Inflammatory macrophage treated with lipopolysaccharide for 1 hour (primary cell): ENCODE measurements around the gene KIF19.

Experiments
- DNase-seq, 2 donors: peaks; one replicate each; pipeline ENCODE4 v3.0.0-alpha.2; 2020 to 2022

Gene KIF19

DNA sequence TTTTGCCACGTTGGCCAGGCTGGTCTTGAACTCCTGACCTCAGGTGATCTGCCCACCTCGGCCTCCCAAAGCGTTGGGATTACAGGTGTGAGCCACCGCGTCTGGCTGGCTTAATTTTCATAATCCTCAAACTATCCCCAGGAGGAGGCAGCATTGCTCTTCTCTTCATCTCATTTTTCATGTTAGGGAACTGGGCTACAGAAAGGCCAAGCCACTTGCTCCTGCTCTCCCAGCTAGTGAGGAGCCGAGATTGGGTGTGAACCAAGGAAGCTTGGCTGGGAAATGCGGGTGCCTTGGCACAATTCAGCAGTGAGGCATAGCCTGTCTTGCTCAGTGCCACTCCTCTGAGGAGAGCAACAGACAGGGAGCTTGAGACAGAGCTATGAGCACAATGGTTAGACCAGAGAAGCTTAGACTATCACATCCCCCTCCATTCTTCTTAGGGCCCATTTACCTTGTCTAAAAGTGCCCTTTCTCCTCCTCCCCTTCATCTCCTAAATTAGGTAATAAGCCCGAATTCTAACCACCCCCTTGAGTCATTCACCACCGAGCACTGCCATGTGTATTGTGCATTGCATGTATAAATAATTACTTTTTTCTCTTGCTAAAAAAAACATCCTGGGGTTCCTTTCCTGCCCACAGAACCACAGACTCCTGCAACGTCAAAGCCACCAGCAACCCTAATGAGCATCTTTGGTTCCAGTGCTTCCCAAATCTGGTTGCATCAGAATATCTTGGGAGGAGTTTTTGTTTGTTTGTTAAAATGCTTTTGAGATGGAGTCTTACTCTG, 20.0 kb upstream of the KIF19 start:
- no peak for DNase-seq

DNA sequence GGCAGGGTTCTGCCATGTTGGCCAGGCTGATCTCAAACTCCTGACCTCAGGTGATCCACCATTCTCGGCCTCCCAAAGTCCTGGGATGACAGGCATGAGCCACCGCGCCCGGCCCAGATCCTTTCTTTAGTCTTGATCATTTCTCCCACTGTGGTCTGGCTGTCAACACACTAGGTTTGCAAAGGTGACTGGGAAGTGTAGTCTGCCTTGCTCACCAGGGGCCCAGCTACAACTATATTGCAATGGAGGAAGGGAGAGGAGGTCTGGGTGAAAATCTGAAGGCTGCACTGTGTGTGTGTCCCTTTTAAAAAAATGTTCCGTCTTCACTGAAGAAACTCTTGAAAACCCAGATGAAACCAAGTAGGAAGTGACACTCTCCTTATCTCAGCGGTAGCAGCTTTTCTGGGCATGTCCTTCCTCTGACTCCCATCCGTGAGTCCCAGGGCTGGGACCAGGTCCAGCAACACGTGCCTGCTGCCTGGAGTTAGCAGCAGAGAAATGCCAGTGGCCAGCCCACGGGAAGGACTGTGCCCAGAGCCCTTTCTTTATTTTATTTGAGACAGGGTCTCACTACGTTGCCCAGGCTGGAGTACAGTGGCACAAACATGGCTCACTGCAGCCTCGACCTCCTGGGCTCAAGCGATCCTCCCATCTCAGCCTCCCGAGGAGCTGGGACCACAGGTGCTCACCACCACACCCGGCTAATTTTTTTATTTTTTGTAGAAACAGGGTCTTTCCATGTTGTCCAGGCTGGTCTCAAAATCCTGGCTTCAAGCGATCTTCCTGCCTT, 17.8 kb upstream of the KIF19 start:
- DNase-seq: peak; percentile 24 to 33

- no peak for DNase-seq
These were observed 16.1 kb upstream of the KIF19 start for GRCh38 chr17:74309902-74310301.

GRCh38 chr17:74314877-74315276, 11.1 kb upstream of the KIF19 start:
- no peak for DNase-seq

DNA sequence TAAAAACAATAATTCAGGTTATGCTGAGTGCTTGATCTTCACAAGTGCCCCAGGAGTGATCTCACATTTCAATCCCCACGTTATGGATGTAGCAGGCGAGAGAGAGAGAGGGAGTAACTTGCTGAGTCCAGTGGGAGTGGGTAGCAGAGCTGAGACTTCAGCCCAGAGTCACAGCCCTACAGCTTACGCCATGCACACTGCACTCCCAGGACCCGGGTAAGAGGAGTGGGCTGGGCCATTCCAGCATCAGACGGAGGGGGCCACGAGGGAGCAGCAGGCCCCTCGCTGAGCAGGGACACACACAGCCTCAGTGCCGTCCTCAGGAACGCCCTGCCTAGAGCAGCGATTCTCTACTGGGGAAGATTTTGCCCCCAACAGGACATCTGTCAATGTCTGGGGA, 9.8 kb upstream of the KIF19 start:
- no peak for DNase-seq

GRCh38 chr17:74317071-74317470, 9.0 kb upstream of the KIF19 start:
- DNase-seq: no peak

DNA sequence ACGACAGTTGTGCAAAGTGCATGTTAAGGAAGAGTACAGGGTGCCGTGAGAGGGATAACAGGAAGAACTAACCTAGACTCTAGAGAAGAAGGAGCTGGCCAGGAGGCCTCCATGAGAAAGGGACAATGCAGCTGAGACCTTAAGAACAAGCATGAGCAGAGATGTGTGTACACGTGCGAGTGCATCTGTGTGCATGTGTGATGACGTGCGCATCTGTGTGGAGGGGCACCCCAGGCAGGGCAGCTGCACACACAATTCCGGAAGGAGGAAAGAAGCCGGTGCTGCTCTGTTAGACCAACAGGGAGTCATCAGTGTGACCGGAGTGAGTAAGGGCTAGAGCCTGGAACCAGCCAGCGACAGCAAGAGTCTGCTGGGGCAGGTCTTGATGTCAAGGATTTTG, 7.6 kb upstream of the KIF19 start:
- no peak for DNase-seq

GRCh38 chr17:74324521-74324920, 1.5 kb upstream of the KIF19 start:
- no peak for DNase-seq

DNA sequence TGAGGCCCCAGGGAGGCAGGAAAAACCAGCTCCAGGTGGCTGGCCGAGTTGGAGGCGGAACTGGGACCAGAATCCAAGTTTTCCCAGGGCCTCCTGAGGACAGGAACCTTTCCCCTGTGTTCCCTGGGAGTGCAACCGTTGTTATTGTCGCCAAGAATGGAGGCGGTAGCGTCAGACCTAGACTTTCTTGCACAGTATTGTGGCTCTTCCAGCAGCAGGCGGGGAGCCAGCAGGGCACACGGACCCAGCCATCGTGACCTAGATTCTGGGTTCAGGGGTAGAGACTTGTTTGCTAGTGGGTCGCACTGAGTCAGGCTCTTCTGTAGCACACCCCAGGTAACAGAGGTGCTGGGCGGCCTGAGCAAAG, 667 bp upstream of the KIF19 start:
- DNase-seq: no peak

GRCh38 chr17:74326506-74326905, 480 bp downstream of the KIF19 start:
- no peak for DNase-seq

- DNase-seq: no peak
These were observed 2.5 kb downstream of the KIF19 start for GRCh38 chr17:74328487-74328886.

DNA sequence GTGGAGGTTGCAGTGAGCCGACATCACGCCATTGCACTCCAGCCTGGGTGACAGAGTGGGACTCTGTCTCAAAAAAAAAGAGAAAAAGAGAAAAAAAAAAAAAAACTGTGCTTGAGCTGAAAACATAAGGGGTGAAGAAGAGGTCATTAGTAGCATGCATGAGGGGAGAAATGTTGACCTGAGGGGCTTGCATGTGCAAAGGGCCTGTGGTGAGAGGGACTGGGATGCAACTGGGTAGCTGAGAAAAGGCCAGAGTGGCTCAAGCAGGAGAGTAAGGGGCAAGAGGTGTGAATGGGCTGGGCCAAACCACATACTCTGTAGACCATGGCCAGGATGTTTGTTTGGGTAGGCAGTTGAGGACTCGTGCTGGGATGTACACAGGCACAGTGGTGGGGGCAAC, 3.4 kb downstream of the KIF19 start:
- no peak for DNase-seq

DNA sequence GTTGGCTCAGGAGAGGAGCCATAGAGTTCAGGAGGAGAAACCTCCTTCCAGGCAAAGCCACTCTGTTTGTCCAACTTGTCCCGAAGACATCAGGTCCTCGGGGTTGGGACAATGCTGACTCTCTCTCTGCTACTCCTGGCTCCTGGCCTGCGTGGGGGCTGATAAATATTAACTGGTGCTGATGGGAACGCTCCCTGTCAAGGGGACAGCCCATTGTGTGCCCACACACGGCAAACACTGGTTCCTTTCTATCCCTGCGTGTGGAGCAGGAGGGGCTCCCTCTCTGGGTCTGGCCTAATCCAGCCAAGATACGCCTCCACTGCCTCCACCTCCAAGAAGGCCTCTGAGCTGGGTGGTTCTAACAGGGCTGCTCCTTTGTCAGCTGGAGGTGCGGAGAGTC, 4.4 kb downstream of the KIF19 start:
- DNase-seq: no peak

GRCh38 chr17:74332017-74332650, 6.1 kb downstream of the KIF19 start:
- DNase-seq: no peak

DNA sequence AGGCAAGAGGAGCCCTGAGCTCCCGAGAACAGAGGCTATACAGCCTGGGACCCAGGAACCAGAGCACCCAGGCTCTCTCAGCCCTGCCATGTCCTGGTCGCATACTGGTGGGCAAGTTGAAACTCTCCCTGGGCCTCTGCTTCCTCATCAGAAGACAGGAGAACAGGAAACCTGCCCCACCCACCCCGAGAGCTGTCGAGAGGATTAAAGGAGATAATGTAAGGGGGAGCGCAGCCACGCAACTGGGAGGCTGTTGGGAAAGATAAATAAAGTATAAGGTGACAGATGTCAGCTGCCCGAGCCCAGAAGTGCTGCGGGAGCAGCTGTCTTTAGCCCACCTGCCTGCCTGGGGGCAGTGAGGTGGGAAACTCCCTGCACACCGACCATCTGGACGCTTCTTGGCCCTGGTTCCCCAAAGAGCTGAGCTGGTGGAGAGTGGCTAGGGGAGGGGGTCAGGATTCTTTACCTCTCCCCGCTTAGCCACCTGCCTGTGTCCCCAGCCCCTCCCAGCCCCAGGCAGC, 6.8 kb downstream of the KIF19 start:
- DNase-seq: no peak

GRCh38 chr17:74334393-74335039, 8.5 kb downstream of the KIF19 start:
- no peak for DNase-seq

GRCh38 chr17:74335529-74336062, 9.6 kb downstream of the KIF19 start:
- DNase-seq: no peak

- DNase-seq: no peak
These were observed 10.3 kb downstream of the KIF19 start for GRCh38 chr17:74336307-74336706.

- no peak for DNase-seq
These were observed 11.9 kb downstream of the KIF19 start for GRCh38 chr17:74337834-74338500.

- DNase-seq: no peak
These were observed 13.6 kb downstream of the KIF19 start for GRCh38 chr17:74339537-74340195.

GRCh38 chr17:74340470-74341023, 14.5 kb downstream of the KIF19 start:
- DNase-seq: no peak
